22Rv1 (cell line): ENCODE results near the gene DPP4.

Source experiments
- H3K27ac ChIP-seq: fragments of 450-650 bp; 2 replicates; pipeline ENCODE4 v1.5.1; 2017
- CTCF ChIP-seq: fragments of 450-650 bp; IDR thresholded peaks from 2 replicates; pipeline ENCODE4 v1.5.1; 2017; ENCODE audit warnings: mild to moderate bottlenecking
- ZFX ChIP-seq: fragments of 450-650 bp; IDR thresholded peaks from 2 replicates; pipeline ENCODE4 v1.6.1; 2017; ENCODE audit warnings: antibody characterized with exemption, borderline replicate concordance

DPP4 gene

DNA sequence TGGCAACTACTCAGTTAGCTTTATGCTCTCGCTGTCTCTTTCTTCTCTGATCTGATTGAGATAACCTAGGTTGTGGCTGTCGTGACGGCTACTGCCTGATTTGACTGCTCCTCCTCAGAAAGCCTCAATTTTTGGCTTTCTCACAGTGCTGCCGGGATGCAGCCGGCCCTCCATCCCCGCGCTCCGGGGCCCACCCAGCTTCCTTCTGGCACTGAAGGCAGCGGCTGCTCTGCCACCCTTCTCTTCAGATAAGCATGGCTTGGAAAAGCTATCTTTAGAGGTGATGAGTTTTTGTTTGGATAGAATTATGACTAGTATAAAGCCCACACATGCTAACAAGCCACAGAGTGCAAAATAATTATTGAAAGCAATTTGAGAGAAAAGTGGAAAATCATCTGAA lies 102.5 kb downstream of the DPP4 start:
- TF ChIP-seq ZFX (no peak), CTCF (no peak)
- no peak overlapping the region for H3K27ac ChIP-seq

DNA sequence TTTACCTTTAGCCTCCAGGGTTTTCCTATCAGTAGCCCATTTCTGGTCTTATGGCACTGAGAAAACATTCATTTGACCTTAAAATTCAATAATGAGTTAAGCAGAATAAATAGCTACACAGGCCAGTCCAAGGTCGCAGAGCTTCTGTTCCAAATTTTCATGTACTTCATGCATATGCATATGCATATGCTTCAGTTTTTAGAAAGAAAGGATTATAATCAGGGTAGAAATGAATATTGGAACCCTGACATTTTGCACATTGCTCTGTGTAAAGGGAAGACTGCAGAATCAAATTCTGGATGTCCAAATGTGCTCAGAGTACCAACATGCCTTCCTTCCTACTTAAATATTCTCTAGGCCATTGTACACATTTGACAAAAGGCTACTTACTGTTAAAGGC lies 104.9 kb downstream of the DPP4 start:
- TF ChIP-seq ZFX (no peak), CTCF (no peak)
- H3K27ac ChIP-seq, result no peak overlapping the region

DNA sequence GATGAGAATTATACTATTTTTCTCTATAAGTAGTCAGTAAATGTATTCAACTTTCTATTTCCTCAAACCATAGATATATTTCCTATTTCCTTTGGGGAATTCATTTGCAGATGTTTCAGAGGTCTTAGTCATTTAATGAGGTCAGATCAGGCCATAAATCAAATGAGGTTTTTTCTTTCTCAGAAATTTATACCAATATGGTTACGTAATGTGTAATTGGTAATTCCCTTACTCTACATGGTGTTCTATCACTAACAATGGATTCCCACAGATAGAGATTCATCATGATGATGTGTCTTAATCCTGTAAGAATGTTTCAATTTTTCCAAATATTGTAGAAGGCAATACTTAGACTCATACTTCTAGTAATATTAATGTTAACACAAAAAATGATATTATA lies 108.0 kb downstream of the DPP4 start:
- TF ChIP-seq ZFX (no peak), CTCF (no peak)

DNA sequence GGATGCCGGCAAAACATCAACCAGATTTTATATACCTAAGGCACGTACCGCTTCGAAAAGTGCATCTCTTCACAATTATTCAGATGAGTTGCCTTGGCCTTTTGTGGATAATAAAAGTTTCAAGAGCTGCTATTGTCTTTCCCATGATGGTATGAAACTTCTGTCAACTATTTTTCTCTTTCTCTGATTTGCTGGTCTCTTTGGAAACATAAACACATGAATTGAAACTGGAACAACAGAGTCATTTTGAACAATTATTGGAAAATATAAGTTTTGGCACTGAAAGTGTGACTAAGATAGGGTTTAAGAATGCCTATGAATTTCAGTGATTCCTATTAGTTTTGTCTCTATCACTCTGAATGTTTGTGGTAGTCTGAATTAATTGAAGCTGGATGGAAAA lies 109.9 kb downstream of the DPP4 start:
- no peak overlapping the region for H3K27ac ChIP-seq
- no peak for TF ChIP-seq ZFX
- no peak for TF ChIP-seq CTCF

More for the DNA sequence above, 108.0 kb downstream of the DPP4 start:
- H3K27ac ChIP-seq, result no peak overlapping the region

DNA sequence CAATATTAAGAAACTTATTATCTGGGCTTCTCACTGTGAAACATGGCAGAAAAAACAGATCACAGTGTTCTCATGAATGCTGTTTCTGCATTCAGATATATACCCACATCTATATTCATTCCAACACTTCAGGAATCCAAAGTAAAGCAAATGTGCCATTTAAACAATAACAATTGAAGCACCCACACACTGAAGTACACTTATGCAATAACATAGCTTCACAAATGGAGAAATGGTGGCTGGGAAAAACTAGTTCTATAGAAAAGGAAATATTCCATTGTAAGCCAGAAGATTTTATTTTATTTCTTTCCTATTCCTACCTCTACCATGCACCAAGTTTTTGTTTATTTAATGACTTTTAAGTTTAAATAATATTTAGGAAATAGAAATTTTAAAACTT lies 111.9 kb downstream of the DPP4 start:
- H3K27ac ChIP-seq, result no peak overlapping the region
- TF ChIP-seq ZFX (no peak), CTCF (no peak)

GRCh38 chr2:161961061-161961460 lies 113.0 kb downstream of the DPP4 start:
- no peak overlapping the region for H3K27ac ChIP-seq
- TF ChIP-seq ZFX, result no peak
- no peak for TF ChIP-seq CTCF

- no peak overlapping the region for H3K27ac ChIP-seq
- TF ChIP-seq CTCF (no peak), ZFX (no peak)
Observed at GRCh38 chr2:161956738-161957137, 117.3 kb downstream of the DPP4 start.
